PC-3 (cell line): Measurements from ENCODE around the gene MGLL.

Source experiments
- CTCF ChIP-seq: fragments of 300-600 bp; sonication (generic); conservative IDR thresholded peaks from 2 replicates; pipeline ENCODE4 v1.5.1; 2017; ENCODE audit warnings: antibody characterized with exemption, low read depth, mild to moderate bottlenecking, low read length
- EZH2 ChIP-seq: fragments of 300-600 bp; sonication (generic); IDR thresholded peaks from one replicate; pipeline ENCODE4 v1.6.1; 2017; ENCODE audit warnings: antibody characterized with exemption, mild to moderate bottlenecking, low read length; ENCODE audit not compliant: unreplicated experiment
- EZH2phosphoT487 ChIP-seq: fragments of 300-600 bp; sonication (generic); IDR thresholded peaks from 2 replicates; pipeline ENCODE4 v1.6.1; 2018; ENCODE audit warnings: mild to moderate bottlenecking, antibody characterized with exemption, low read length, borderline replicate concordance

GRCh38 chr3:127647166-127647844, 175.0 kb downstream of the MGLL start:
- no peak for TF ChIP-seq CTCF
- no peak for TF ChIP-seq EZH2
- TF ChIP-seq EZH2phosphoT487 = no peak
